K562 (cell line): Measurements from ENCODE around the gene NPAS3. TPM values are rescaled to one million over a fixed set of nuclear protein-coding genes. Genes with fewer than 3 reads are reported as not detected.
A peak's percentile ranks its signal among the peaks of the same experiment; 100 is the strongest.

Source experiments
- ATAC-seq: fragments of 200-7000 bp; cut with Tn5 transposase; 3 replicates; pipeline ENCODE4 v1.9.1; 2020; ENCODE audit warnings: moderate library complexity
- BruUV-seq: library from RNA; stranded (reverse); fragments of 400-500 nt; replicated peaks from 2 replicates; lab custom pipeline; 2021; lab: Mats Ljungman, UMichigan
- CTCF ChIA-PET: fragments of 300-600 bp; formaldehyde crosslinking; extraction: SDS; loops from one replicate; lab custom pipeline; 2021; ENCODE audit warnings: low intra/inter-chr PET ratio; lab: Yijun Ruan, JAX
- POLR2A ChIA-PET: fragments of 300-600, 350-650 bp; sonication (Branson Sonifier 250); formaldehyde crosslinking; extraction: SDS; loops from one replicate; lab custom pipeline; 2021; ENCODE audit warnings: antibody characterized with exemption, inconsistent platforms; lab: Yijun Ruan, JAX
- DNase-seq, 4 experiments: peaks; one replicate each; pipeline versions ENCODE4 v3.0.0 to v3.0.0-alpha.2; 2011 to 2018; ENCODE audit warnings: low spot score in 3 of 4, mixed read lengths in 3 of 4; ENCODE audit errors: extremely low read depth in 1 of 4
- FAIRE-seq: peaks from 2 replicates; lab custom pipeline; 2011; peaks lifted over from hg19 to GRCh38; lab: Jason Lieb, UNC
- H2AFZ ChIP-seq: 2 replicates; pipeline ENCODE4 v1.6.0; 2011; ENCODE audit warnings: low read depth, low read length, control low read depth, inconsistent platforms
- H3K27ac ChIP-seq: fragments of 200-600 bp; 3 replicates; pipeline ENCODE4 v1.8.0; 2011; ENCODE audit warnings: low read depth, mild to moderate bottlenecking, control low read depth, inconsistent platforms, low read length, moderate library complexity, mixed read lengths; ENCODE audit errors: extremely low read depth
- H3K27me3 ChIP-seq, 2 experiments: fragments of 300-600 bp in 1 of 2; 2 replicates in 1 of 2; 3 replicates in 1 of 2; pipeline versions ENCODE4 v1.6.0 to v1.8.0; 2011; ENCODE audit warnings: inconsistent platforms in 2 of 2, low read length in 2 of 2, mild to moderate bottlenecking in 1 of 2, mixed read lengths in 1 of 2, moderate library complexity in 1 of 2; ENCODE audit not compliant: control insufficient read depth in 2 of 2, insufficient read depth in 2 of 2
- H3K36me3 ChIP-seq: fragments of 300-600 bp; 3 replicates; pipeline ENCODE4 v1.8.0; 2011; ENCODE audit warnings: mild to moderate bottlenecking, low read length, inconsistent platforms; ENCODE audit not compliant: control insufficient read depth, insufficient read depth
- H3K4me1 ChIP-seq, 2 experiments: fragments of 200-600 bp in 1 of 2; replicated peaks in 1 of 2; 2 replicates in 1 of 2; 3 replicates in 1 of 2; pipeline versions ENCODE4 v1.5.1 to v1.8.0; 2011; ENCODE audit warnings: inconsistent platforms in 2 of 2, low read length in 2 of 2, mild to moderate bottlenecking in 1 of 2, mixed read lengths in 1 of 2, moderate library complexity in 1 of 2; ENCODE audit not compliant: control insufficient read depth in 2 of 2, insufficient read depth in 2 of 2
- H3K4me2 ChIP-seq: 2 replicates; pipeline ENCODE4 v1.6.1; 2011; ENCODE audit warnings: low read length, control low read depth, inconsistent platforms, mixed read lengths; ENCODE audit not compliant: insufficient read depth
- H3K4me3 ChIP-seq: fragments of 200-600 bp; sonication (generic), shearing (Covaris generic); 2 replicates; pipeline ENCODE4 v1.5.1; 2016; ENCODE audit warnings: control low read depth, inconsistent platforms
- H3K79me2 ChIP-seq: fragments of 200-600 bp; 3 replicates; pipeline ENCODE4 v1.8.0; 2011; ENCODE audit warnings: low read length, inconsistent platforms; ENCODE audit not compliant: control insufficient read depth, insufficient read depth
- H3K9ac ChIP-seq, 2 experiments: 2 replicates each; pipeline versions ENCODE4 v1.6.0 to v1.6.1; 2011; ENCODE audit warnings: low read depth in 2 of 2, low read length in 2 of 2, control low read depth in 1 of 2, inconsistent platforms in 1 of 2, mild to moderate bottlenecking in 1 of 2, mixed read lengths in 1 of 2; ENCODE audit not compliant: insufficient read depth in 1 of 2
- H3K9me1 ChIP-seq: one replicate; pipeline ENCODE4 v1.6.0; 2011; ENCODE audit warnings: inconsistent platforms, mild to moderate bottlenecking, low read length, moderate library complexity; ENCODE audit not compliant: control insufficient read depth, insufficient read depth
- H3K9me3 ChIP-seq: replicated peaks from 2 replicates; pipeline ENCODE4 v1.5.1; 2011; ENCODE audit warnings: low read depth, low read length, inconsistent platforms; ENCODE audit not compliant: control insufficient read depth, insufficient read depth
- H4K20me1 ChIP-seq: replicated peaks from 2 replicates; pipeline ENCODE4 v1.6.1; 2011; ENCODE audit warnings: low read length, inconsistent platforms, mixed read lengths; ENCODE audit not compliant: control insufficient read depth, insufficient read depth
- EHMT2 ChIP-seq: fragments of 450-650 bp; IDR thresholded peaks from 2 replicates; pipeline ENCODE4 v1.6.1; 2018; ENCODE audit warnings: antibody characterized with exemption
- NUFIP1 ChIP-seq: fragments of 450-650 bp; IDR thresholded peaks from 2 replicates; pipeline ENCODE4 v1.6.1; 2018; ENCODE audit not compliant: partially characterized antibody
- REST ChIP-seq, 2 experiments: fragments of 450-650 bp; formaldehyde crosslinking in 1 of 2; IDR thresholded peaks; 2 replicates each; pipeline versions ENCODE4 v1.4.0 to v1.6.1; 2014 to 2020; ENCODE audit warnings: mild to moderate bottlenecking in 2 of 2, borderline replicate concordance in 1 of 2, low read depth in 1 of 2
- in situ Hi-C: fragments of 300-500 bp; cut with MboI; formaldehyde crosslinking; loops from 4 replicates; pipeline ENCODE4 v1.15.0; 2018; ENCODE audit warnings: inconsistent platforms, mixed read lengths
- intact Hi-C: fragments of 100-400 bp; cut with micrococcal nuclease; formaldehyde crosslinking; loops from 2 replicates; pipeline ENCODE4 v1.14.2; 2022
- polyA plus RNA-seq, 8 experiments: library from polyadenylated mRNA; depleted of rRNA in 4 of 8; stranded (reverse) in 5 of 8; unstranded in 3 of 8; fragments of >200 nt; fragmentation: Nextera tagmentation in 2 of 8; fragmentation: Illumina TruSeq in 1 of 8; extraction: Ambion mirVana in 2 of 8; extraction: Trizol in 1 of 8; gene quantifications; 2 replicates each; pipeline versions ENCODE4 v1.2.1 to v1.2.3, GENCODE V29; 2011 to 2014; ENCODE audit warnings: inconsistent platforms in 1 of 8, missing spikeins in 1 of 8
- total RNA-seq, 7 experiments: library from RNA; depleted of rRNA in 6 of 7; stranded (reverse); fragments of >200 nt in 6 of 7; fragmentation: Illumina TruSeq in 2 of 7; extraction: Trizol in 2 of 7; gene quantifications; 2 replicates each; pipeline versions ENCODE4 v1.2.1 to v1.2.3, GENCODE V29; 2011 to 2021; ENCODE audit warnings: low replicate concordance in 1 of 7

The NPAS3 gene
- total and polyA plus RNA-seq, 9 of the 15 experiments (the other 6 are each of a cell fraction or from before 2014, with no cell fraction given): 0.04 TPM; not detected in 8

- no TSS peak for BruUV-seq
- H3K4me3 ChIP-seq: no peak overlapping the region
- H3K9me1 ChIP-seq: no peaks in the 10 kb centered on the region
- TF ChIP-seq EHMT2 (peak; percentile 23; the same call in 1 of the 2 replicates), REST (IDR thresholded peaks at IDR 0.05; ENCODE audit: borderline replicate concordance) (peak; percentile 86), REST (CRISPR knock-in tag; IDR thresholded peaks at IDR 0.05; ENCODE audit: low read depth) (no peak), NUFIP1 (no peak)
- H3K27me3 ChIP-seq: no peaks in the 10 kb centered on the region
- POLR2A ChIA-PET: interaction anchor here (0.6 to 0.9 kb wide), 2 partner anchors 24 to 42 kb away, joined by 3 read pairs; no protein-coding TSS in a partner anchor
- CTCF ChIA-PET: no interaction called here
- no peak for FAIRE-seq
- in situ Hi-C loops (no loop called here), intact Hi-C loops (no loop called here)
- H3K79me2 ChIP-seq: no peaks in the 10 kb centered on the region
- H3K36me3 ChIP-seq: no peaks in the 10 kb centered on the region
- no peak for ATAC-seq
- no peaks in the 10 kb centered on the region for H3K4me1 ChIP-seq
- DNase-seq: peak in 2 of 4 experiments; percentile 2 to 3
- H2AFZ ChIP-seq: no peak overlapping the region
- no peaks in the 10 kb centered on the region for H3K9me3 ChIP-seq
- no peaks in the 10 kb centered on the region for H4K20me1 ChIP-seq
- no peak overlapping the region for H3K9ac ChIP-seq
- H3K27ac ChIP-seq: no peak overlapping the region
- no peak overlapping the region for H3K4me2 ChIP-seq
Observed at GRCh38 chr14:33210311-33210710, 271.6 kb downstream of the NPAS3 start.
